Naive thymus-derived CD8-positive, alpha-beta T cell (primary cell): ENCODE data around the gene VKORC1. TPM values are rescaled to one million over a fixed set of nuclear protein-coding genes. Genes with fewer than 3 reads are reported as not detected.

Source experiments
- ATAC-seq, 2 donors: fragments of 150-1000 bp; cut with Tn5 transposase in 1 of 2; sonication (Bioruptor Pico), chemical (Tn5 transposase) in 1 of 2; 1 replicate in 1 of 2; 2 replicates in 1 of 2; pipeline ENCODE4 v1.10.0; 2021; ENCODE audit warnings: mild to moderate bottlenecking in 2 of 2, moderate library complexity in 2 of 2
- POLR2A ChIA-PET: fragments of 350-600 bp; sonication (Branson Sonifier 250); formaldehyde crosslinking; loops from one replicate; lab custom pipeline; 2021; ENCODE audit warnings: antibody characterized with exemption; lab: Charles Lee
- DNase-seq, 10 donors: peaks; one replicate each; pipeline versions ENCODE4 v3.0.0 to v3.0.0-alpha.2; 2020 to 2022
- H3K27ac Mint-ChIP-seq, 10 donors: one replicate each; pipeline ENCODE4 v1.8.0; 2020 to 2022; ENCODE audit warnings: mild to moderate bottlenecking in 10 of 10, mixed read lengths in 10 of 10, moderate library complexity in 4 of 10, inconsistent platforms in 1 of 10
- H3K27me3 Mint-ChIP-seq, 5 donors: one replicate each; pipeline ENCODE4 v1.8.0; 2021 to 2022; ENCODE audit warnings: mixed read lengths in 5 of 5
- H3K36me3 Mint-ChIP-seq, 3 donors: one replicate each; pipeline ENCODE4 v1.8.0; 2020 to 2022; ENCODE audit warnings: mixed read lengths in 3 of 3, mild to moderate bottlenecking in 2 of 3, inconsistent platforms in 1 of 3
- H3K4me1 Mint-ChIP-seq, 4 donors: one replicate each; pipeline ENCODE4 v1.8.0; 2021 to 2022; ENCODE audit warnings: mixed read lengths in 4 of 4
- H3K4me3 Mint-ChIP-seq, 10 donors: one replicate each; pipeline ENCODE4 v1.8.0; 2020 to 2022; ENCODE audit warnings: mild to moderate bottlenecking in 10 of 10, mixed read lengths in 10 of 10, moderate library complexity in 6 of 10, inconsistent platforms in 1 of 10
- H3K9me3 Mint-ChIP-seq, 9 donors: one replicate each; pipeline ENCODE4 v1.8.0; 2020 to 2022; ENCODE audit warnings: mixed read lengths in 9 of 9, mild to moderate bottlenecking in 3 of 9, inconsistent platforms in 1 of 9, moderate library complexity in 1 of 9
- polyA plus RNA-seq, 3 donors: library from polyadenylated mRNA; unstranded; fragments of 300-500 nt; fragmentation: Illumina TruSeq; gene quantifications; one replicate each; pipeline ENCODE4 v1.2.3, GENCODE V29; 2021
- total RNA-seq, 8 experiments: library from RNA in 2 of 8; stranded (reverse) in 2 of 8; gene quantifications; one replicate each; pipeline ENCODE4 v1.2.3 and lab custom pipeline; 2021 to 2026

VKORC1 gene
- total and polyA plus RNA-seq, 5 experiments from 2014 or later, result 42.0 to 109 (median 98.2) TPM

DNA sequence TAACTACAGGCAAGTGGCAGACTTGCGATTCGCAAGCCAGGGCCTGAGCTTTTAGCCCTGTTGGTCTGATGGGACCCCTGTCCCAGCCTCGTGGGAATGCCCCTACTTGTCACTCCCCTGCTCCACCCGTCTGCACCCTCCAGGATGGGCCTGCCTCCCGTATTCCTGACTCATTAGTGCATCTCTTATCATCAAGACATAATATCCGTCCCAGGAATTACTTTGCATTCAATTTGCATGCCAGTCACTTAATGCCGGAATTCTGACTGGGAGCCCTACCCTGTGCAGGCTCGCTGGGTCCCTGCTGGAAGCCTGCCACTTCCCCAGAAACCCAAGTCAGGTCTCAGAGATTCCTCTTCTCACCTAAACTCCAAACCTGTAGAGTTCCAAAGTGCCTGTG is 9.2 kb downstream of the VKORC1 start:
- Mint-ChIP-seq H3K4me3 (no peak overlapping the region), H3K36me3 (peaks cover 0 to 35% (median 0%) of the 10 kb centered on the region in 3 donors), H3K27ac (peak overlapping the region in 4 of 10 donors; percentile 4 to 69 (median 34)), H3K4me1 (peaks cover 9 to 25% (median 13%) of the 10 kb centered on the region in 4 donors), H3K9me3 (no peaks in the 10 kb centered on the region), H3K27me3 (no peaks in the 10 kb centered on the region)
- no peak for ATAC-seq
- POLR2A ChIA-PET, result interaction anchor here (0.6 kb wide), 1 partner anchor 16 kb away, joined by 3 read pairs; no protein-coding TSS in a partner anchor
- no peak for DNase-seq

DNA sequence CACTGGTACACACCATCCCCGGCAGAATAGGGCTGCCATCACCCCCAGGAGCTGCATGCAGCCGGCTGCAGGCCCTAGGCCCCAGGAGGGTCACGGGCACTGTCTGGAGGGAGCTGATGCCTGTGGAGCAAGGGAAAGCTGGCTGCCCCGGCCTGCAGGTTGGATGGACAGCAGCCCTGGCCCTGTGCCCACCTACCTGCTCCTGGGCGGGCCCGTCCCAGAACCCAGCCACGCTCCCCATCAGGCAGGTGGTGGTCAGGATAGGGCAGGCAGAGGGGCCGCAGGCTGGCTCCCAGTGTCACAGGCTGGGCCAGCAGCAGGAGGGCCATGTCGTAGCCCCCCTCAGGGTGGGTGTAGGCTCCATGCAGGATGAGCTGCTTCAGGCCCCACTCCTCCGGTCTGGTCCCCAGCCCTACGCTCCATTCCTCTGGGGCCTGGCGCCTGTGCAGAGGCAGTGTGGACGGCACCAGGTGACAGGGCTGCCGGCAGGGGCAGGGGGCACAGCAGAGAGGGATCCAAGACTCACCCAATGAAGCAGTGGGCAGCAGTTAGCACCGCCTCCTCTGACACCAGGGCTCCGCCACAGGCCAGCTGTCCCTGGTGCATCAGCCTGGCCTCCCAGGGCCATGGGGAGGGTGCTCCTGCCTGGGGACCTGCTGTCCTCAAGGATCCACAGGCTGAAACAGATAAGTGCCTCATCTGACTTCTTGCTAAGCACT is 9.9 kb downstream of the VKORC1 start:
- POLR2A ChIA-PET, result interaction anchor here (0.6 kb wide), 1 partner anchor 11 kb away, joined by 3 read pairs; no protein-coding TSS in a partner anchor
- no peak overlapping the region for H3K27ac Mint-ChIP-seq
- H3K4me3 Mint-ChIP-seq, result no peak overlapping the region
- peaks cover 0 to 37% (median 0%) of the 10 kb centered on the region in 3 donors for H3K36me3 Mint-ChIP-seq
- ATAC-seq (no peak), DNase-seq (no peak)
- peaks cover 9 to 27% (median 17%) of the 10 kb centered on the region in 4 donors for H3K4me1 Mint-ChIP-seq
- H3K27me3 Mint-ChIP-seq, result no peaks in the 10 kb centered on the region
- no peaks in the 10 kb centered on the region for H3K9me3 Mint-ChIP-seq

DNA sequence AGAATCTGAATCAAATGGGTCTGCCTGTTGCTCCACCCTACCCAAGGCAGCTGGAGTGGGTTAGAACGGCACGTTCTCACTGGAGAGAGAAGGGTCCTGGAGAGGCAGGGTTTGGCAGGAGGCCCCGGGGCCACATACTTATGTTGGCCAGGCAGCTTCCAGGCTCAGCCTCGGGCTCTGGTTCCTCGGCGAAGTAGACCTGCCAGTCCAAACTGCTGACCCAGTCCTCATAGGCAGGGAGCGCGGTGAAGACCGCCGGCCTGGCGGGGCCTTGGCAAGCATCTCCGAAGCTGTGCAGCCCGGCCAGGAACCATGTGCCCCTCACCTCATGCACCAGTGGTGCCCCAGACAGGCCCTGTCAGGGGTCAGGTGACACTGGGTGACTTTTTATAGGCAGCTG is 10.6 kb downstream of the VKORC1 start:
- Mint-ChIP-seq H3K9me3 (no peaks in the 10 kb centered on the region), H3K27me3 (no peaks in the 10 kb centered on the region)

DNA sequence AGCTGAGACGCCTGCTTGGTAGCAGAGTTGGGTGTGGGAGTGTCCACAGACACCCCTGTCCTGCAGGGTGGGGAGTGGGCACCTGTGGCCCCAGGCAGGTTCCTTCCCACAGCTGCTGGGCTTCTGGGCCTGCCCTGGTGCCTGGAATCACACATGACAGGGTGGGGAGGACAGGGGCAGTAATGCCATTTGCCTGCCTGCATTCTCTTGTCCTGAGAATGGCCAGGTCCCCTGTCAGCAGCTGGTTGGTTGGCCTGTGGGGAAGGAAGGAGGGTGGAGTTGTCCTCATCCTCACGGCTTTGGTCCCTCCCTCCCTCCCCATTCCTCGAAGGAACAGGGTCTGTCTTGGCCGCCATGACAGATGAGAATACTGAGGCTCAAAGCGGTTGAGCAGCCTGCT is 11.0 kb downstream of the VKORC1 start:
- POLR2A ChIA-PET, result no interaction called here
- Mint-ChIP-seq H3K27ac (peak overlapping the region in 2 of 10 donors; percentile 33 to 37), H3K4me3 (peak overlapping the region in 1 of 10 donors; percentile 4), H3K27me3 (no peaks in the 10 kb centered on the region), H3K36me3 (peaks cover 0 to 46% (median 0%) of the 10 kb centered on the region in 3 donors), H3K4me1 (peaks cover 11 to 31% (median 24%) of the 10 kb centered on the region in 4 donors), H3K9me3 (no peaks in the 10 kb centered on the region)
- ATAC-seq, result no peak
- DNase-seq, result no peak

More for the DNA sequence above, 10.6 kb downstream of the VKORC1 start:
- DNase-seq (no peak), ATAC-seq (no peak)
- peaks cover 0 to 41% (median 0%) of the 10 kb centered on the region in 3 donors for H3K36me3 Mint-ChIP-seq
- H3K27ac Mint-ChIP-seq, result peak overlapping the region in 1 of 10 donors; percentile 33
- POLR2A ChIA-PET, result interaction anchor here (0.6 kb wide), 1 partner anchor 12 kb away, joined by 3 read pairs; no protein-coding TSS in a partner anchor
- peak overlapping the region in 1 of 10 donors; percentile 4 for H3K4me3 Mint-ChIP-seq
- peaks cover 11 to 30% (median 23%) of the 10 kb centered on the region in 4 donors for H3K4me1 Mint-ChIP-seq

DNA sequence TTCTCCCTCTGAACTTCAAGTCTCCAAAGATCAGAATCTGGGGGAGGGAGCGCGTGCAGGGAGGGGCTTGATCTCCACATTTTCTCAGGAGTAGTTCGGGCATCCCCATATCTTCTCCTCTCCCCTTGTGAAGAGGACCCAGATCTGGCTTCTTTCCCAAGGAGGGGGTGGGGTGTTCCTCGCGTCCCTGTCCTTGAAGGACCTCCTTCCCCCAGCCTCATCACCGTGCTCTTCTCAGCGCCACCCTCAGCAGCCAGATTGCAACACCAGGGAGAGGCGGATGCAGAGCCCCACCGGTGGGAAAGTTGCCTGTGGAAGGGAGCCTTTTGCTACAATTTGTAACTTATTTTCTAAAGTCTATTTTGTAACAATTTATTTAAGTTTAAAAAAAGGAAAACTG is 11.5 kb downstream of the VKORC1 start:
- no peak overlapping the region for H3K4me3 Mint-ChIP-seq
- ATAC-seq, result no peak
- no peaks in the 10 kb centered on the region for H3K9me3 Mint-ChIP-seq
- H3K4me1 Mint-ChIP-seq, result peaks cover 11 to 35% (median 26%) of the 10 kb centered on the region in 4 donors
- H3K27me3 Mint-ChIP-seq, result no peaks in the 10 kb centered on the region
- no peak for DNase-seq
- no peak overlapping the region for H3K27ac Mint-ChIP-seq
- peaks cover 0 to 50% (median under 1%) of the 10 kb centered on the region in 3 donors for H3K36me3 Mint-ChIP-seq
- POLR2A ChIA-PET, result interaction anchor here (0.7 kb wide), 1 partner anchor 37 kb away, joined by 3 read pairs; no protein-coding TSS in a partner anchor

DNA sequence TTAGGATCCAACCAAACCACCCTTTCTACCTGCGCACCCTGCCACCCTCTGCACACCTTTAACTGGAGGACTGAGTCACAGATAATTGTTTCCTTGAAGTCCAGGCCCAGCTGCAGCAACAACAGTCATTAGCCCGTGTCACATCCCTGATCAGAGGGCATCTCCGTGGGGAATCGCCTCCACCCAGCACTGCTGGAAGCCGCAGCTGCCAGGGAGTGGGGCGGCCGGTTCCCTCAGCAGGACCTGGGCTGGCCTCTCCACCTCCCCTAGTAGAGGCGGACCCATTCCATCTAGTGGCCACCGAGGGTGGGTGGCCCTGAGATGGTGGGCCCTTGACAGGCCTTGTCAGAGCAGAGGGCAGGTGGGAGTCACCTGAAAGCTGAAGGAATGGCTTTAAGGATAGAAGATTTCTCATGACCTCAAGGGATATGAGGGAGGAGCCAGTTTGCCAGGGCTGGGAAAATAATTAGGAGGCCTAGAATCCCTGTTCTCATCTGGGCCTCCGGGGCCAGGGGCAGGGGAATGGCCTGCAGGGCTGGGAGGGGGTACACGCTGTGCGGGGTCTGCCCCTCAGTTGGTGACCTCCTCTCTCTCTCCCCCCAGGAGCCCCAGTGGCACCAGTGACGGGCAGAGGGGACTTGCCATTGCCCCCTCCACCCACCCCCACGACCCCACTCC is 12.1 kb downstream of the VKORC1 start:
- Mint-ChIP-seq H3K27me3 (no peaks in the 10 kb centered on the region), H3K27ac (peak overlapping the region in 6 of 10 donors; percentile 20 to 84 (median 69)), H3K36me3 (peaks cover 0 to 56% (median 7%) of the 10 kb centered on the region in 3 donors), H3K9me3 (no peaks in the 10 kb centered on the region), H3K4me1 (peaks cover 11 to 40% (median 29%) of the 10 kb centered on the region in 4 donors), H3K4me3 (peak overlapping the region in 1 of 10 donors; percentile 11)
- POLR2A ChIA-PET, result interaction anchor here (0.6 to 0.7 kb wide), 2 partner anchors 38 to 393 kb away, joined by 3 read pairs; no protein-coding TSS in a partner anchor
- no peak for ATAC-seq
- DNase-seq, result peak in 1 of 10 donors; percentile 35

DNA sequence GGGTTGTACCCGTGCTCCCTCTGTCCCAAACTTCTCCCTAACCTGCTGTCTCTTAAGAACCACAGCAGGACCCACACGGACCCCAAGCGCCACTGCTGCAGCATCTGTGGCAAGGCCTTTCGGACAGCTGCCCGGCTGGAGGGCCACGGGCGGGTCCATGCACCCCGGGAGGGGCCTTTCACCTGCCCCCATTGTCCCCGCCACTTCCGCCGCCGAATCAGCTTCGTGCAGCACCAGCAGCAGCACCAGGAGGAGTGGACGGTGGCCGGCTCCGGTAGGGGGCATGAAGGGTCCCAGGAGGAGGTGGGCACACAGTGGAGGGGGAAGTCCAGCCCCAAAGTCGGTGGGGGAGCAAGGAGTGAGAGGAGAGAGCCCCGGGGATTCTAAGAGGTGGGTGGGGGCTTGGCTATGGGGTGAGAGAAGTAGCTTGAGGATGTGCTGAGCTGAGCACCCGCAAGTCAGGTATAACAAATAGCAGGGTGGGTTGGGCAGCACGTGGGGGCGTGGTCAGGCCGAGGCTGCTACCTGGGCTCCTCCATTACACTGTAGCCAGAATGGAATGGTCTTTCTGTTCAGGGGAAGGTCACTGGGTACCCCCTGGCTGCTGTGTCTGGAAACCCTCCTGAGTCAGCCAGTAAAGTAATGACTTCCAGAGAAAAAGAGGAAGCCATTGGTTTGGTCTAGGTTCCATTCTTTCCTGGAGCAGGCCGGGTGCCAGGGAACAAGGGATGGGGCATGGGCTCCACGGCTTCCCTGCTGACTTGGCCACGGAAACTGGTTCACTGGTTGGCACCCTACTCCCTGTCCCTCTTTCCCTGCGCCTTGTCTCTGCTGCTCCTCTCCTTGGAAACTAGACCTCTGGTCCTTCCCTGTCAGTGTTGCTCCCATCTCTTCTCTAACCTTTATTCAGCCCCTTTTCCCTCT is 12.9 kb downstream of the VKORC1 start:
- DNase-seq (peak in 1 of 10 donors; percentile 47), ATAC-seq (no peak)
- no peaks in the 10 kb centered on the region for H3K27me3 Mint-ChIP-seq
- peak overlapping the region in 5 of 10 donors; percentile 63 to 84 (median 75) for H3K27ac Mint-ChIP-seq
- POLR2A ChIA-PET, result interaction anchor here (0.6 kb wide), 1 partner anchor 43 kb away, joined by 3 read pairs; no protein-coding TSS in a partner anchor
- peak overlapping the region in 1 of 10 donors; percentile 11 for H3K4me3 Mint-ChIP-seq
- H3K4me1 Mint-ChIP-seq, result peaks cover 11 to 41% (median 29%) of the 10 kb centered on the region in 4 donors
- H3K9me3 Mint-ChIP-seq, result no peaks in the 10 kb centered on the region
- H3K36me3 Mint-ChIP-seq, result peaks cover 0 to 61% (median 9%) of the 10 kb centered on the region in 3 donors

DNA sequence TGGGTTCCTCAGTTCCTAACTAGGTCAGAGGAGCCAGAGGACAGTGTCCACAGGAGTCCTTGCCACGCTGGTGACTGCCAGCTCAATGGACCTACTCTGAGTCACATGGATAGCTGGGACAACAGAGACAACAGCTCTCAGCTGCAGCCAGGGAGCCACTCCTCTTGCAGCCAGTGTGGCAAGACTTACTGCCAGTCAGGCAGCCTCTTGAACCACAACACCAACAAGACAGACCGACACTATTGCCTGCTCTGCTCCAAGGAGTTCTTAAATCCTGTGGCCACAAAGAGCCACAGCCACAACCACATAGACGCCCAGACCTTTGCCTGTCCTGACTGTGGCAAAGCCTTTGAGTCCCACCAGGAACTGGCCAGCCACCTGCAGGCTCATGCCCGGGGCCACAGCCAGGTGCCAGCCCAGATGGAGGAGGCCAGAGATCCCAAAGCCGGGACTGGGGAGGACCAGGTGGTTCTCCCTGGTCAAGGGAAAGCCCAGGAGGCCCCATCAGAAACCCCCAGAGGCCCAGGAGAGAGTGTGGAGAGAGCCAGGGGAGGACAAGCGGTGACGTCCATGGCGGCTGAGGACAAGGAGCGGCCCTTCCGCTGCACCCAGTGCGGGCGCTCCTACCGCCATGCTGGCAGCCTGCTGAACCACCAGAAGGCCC is 13.7 kb downstream of the VKORC1 start:
- no peaks in the 10 kb centered on the region for H3K27me3 Mint-ChIP-seq
- POLR2A ChIA-PET, result interaction anchor here (0.8 kb wide), 1 partner anchor 61 kb away, joined by 3 read pairs; no protein-coding TSS in a partner anchor
- no peak overlapping the region for H3K4me3 Mint-ChIP-seq
- H3K4me1 Mint-ChIP-seq, result peaks cover 8 to 47% (median 35%) of the 10 kb centered on the region in 4 donors
- H3K27ac Mint-ChIP-seq, result peak overlapping the region in 2 of 10 donors; percentile 7 to 51
- H3K9me3 Mint-ChIP-seq, result no peaks in the 10 kb centered on the region
- DNase-seq (peak in 1 of 10 donors; percentile 53), ATAC-seq (no peak)
- H3K36me3 Mint-ChIP-seq, result peaks cover 0 to 62% (median 9%) of the 10 kb centered on the region in 3 donors

DNA sequence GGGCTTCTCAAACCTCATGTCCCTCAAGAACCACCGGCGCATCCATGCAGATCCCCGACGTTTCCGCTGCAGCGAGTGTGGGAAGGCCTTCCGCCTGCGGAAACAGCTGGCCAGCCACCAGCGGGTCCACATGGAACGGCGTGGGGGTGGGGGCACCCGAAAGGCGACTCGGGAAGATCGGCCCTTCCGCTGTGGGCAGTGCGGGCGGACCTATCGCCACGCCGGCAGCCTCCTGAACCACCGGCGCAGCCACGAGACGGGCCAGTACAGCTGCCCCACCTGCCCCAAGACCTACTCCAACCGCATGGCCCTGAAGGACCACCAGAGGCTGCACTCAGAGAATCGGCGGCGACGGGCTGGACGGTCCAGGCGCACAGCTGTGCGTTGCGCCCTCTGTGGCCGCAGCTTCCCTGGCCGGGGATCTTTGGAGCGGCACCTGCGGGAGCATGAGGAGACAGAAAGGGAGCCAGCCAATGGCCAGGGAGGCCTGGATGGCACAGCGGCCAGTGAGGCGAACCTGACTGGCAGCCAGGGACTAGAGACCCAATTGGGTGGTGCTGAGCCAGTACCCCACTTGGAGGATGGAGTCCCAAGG is 14.5 kb downstream of the VKORC1 start:
- H3K27ac Mint-ChIP-seq, result peak overlapping the region in 2 of 10 donors; percentile 7 to 51
- DNase-seq (peak in 1 of 10 donors; percentile 55), ATAC-seq (no peak)
- peaks cover 5 to 52% (median 39%) of the 10 kb centered on the region in 4 donors for H3K4me1 Mint-ChIP-seq
- H3K4me3 Mint-ChIP-seq, result no peak overlapping the region
- POLR2A ChIA-PET, result interaction anchor here (0.8 kb wide), 1 partner anchor 62 kb away, joined by 3 read pairs; no protein-coding TSS in a partner anchor
- H3K9me3 Mint-ChIP-seq, result no peaks in the 10 kb centered on the region
- peaks cover 0 to 58% (median 9%) of the 10 kb centered on the region in 3 donors for H3K36me3 Mint-ChIP-seq
- H3K27me3 Mint-ChIP-seq, result no peaks in the 10 kb centered on the region

DNA sequence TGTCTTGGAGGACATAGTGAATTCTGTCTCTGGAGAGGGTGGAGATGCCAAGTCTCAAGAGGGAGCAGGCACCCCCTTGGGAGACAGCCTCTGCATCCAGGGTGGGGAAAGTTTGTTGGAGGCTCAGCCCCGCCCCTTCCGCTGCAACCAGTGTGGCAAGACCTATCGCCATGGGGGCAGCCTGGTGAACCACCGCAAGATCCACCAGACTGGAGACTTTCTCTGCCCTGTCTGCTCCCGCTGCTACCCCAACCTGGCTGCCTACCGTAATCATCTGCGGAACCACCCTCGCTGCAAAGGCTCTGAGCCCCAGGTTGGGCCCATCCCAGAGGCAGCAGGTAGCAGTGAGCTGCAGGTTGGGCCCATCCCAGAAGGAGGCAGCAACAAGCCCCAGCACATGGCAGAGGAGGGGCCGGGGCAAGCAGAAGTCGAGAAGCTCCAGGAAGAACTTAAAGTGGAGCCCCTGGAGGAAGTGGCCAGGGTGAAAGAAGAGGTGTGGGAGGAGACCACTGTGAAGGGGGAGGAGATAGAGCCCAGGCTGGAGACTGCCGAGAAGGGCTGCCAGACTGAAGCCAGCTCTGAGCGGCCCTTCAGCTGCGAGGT is 15.2 kb downstream of the VKORC1 start:
- Mint-ChIP-seq H3K9me3 (no peaks in the 10 kb centered on the region), H3K36me3 (peaks cover 0 to 58% (median 9%) of the 10 kb centered on the region in 3 donors), H3K27ac (peak overlapping the region in 2 of 10 donors; percentile 53 to 80), H3K4me3 (no peak overlapping the region), H3K4me1 (peaks cover 11 to 59% (median 46%) of the 10 kb centered on the region in 4 donors), H3K27me3 (no peaks in the 10 kb centered on the region)
- peak in 1 of 10 donors; percentile 2 for DNase-seq
- POLR2A ChIA-PET, result no interaction called here
- no peak for ATAC-seq
